DND-41 (cell line): ENCODE data around the gene CNTNAP5.

Experiments used
- ATAC-seq: fragments of 200-7000 bp; cut with Tn5 transposase; 3 replicates; pipeline ENCODE4 v1.9.1; 2021; ENCODE audit warnings: low read depth; ENCODE audit not compliant: insufficient read depth
- DNase-seq: peaks from one replicate; pipeline ENCODE4 v3.0.0-alpha.2; 2020
- H2AFZ ChIP-seq: 2 replicates; pipeline ENCODE4 v1.6.0; 2012; ENCODE audit warnings: low read depth, low read length
- H3K27ac ChIP-seq: 2 replicates; pipeline ENCODE4 v1.5.1; 2012; ENCODE audit warnings: low read length, inconsistent platforms
- H3K27me3 ChIP-seq: fragments of 200-600 bp; sonication (generic); 2 replicates; pipeline ENCODE4 v1.6.0; 2012; ENCODE audit warnings: low read length, mild to moderate bottlenecking, inconsistent platforms; ENCODE audit not compliant: insufficient read depth, poor library complexity
- H3K36me3 ChIP-seq: 2 replicates; pipeline ENCODE4 v1.5.1; 2012; ENCODE audit warnings: low read length, inconsistent platforms; ENCODE audit not compliant: insufficient read depth
- H3K4me1 ChIP-seq: 2 replicates; pipeline ENCODE4 v1.5.1; 2012; ENCODE audit warnings: mild to moderate bottlenecking, low read length; ENCODE audit not compliant: insufficient read depth
- H3K4me2 ChIP-seq: 2 replicates; pipeline ENCODE4 v1.6.0; 2012; ENCODE audit warnings: mild to moderate bottlenecking, moderate library complexity, low read length, inconsistent platforms; ENCODE audit not compliant: insufficient read depth
- H3K4me3 ChIP-seq, 2 experiments: fragments of 200-600 bp in 1 of 2; shearing (Covaris generic) in 1 of 2; 2 replicates each; pipeline ENCODE4 v1.5.1; 2012 to 2016; ENCODE audit warnings: inconsistent platforms in 2 of 2, low read length in 2 of 2, mild to moderate bottlenecking in 2 of 2, low read depth in 1 of 2, moderate library complexity in 1 of 2
- H3K79me2 ChIP-seq: 2 replicates; pipeline ENCODE4 v1.6.0; 2012; ENCODE audit warnings: low read length, inconsistent platforms; ENCODE audit not compliant: insufficient read depth
- H3K9ac ChIP-seq: 2 replicates; pipeline ENCODE4 v1.6.0; 2012; ENCODE audit warnings: low read depth, mild to moderate bottlenecking, inconsistent platforms, low read length, moderate library complexity
- H3K9me3 ChIP-seq: 2 replicates; pipeline ENCODE4 v1.5.1; 2012; ENCODE audit warnings: low read length, moderate library complexity, mild to moderate bottlenecking, inconsistent platforms; ENCODE audit not compliant: insufficient read depth, severe bottlenecking
- H4K20me1 ChIP-seq: 2 replicates; pipeline ENCODE4 v1.6.0; 2012; ENCODE audit warnings: low read length; ENCODE audit not compliant: insufficient read depth
- EZH2 ChIP-seq: IDR thresholded peaks from 3 replicates; pipeline ENCODE4 v1.6.1; 2012; ENCODE audit warnings: borderline replicate concordance, low read depth, mild to moderate bottlenecking, moderate library complexity, low read length, inconsistent platforms; ENCODE audit not compliant: severe bottlenecking
- TF ChIP-seq, protein P1 (sequence below): IDR thresholded peaks from 2 replicates; pipeline ENCODE4 v1.5.1; 2012; ENCODE audit warnings: borderline replicate concordance, low read length, moderate library complexity, mild to moderate bottlenecking; ENCODE audit not compliant: poor library complexity, severe bottlenecking; ENCODE audit errors: extremely low read depth

Gene CNTNAP5

DNA sequence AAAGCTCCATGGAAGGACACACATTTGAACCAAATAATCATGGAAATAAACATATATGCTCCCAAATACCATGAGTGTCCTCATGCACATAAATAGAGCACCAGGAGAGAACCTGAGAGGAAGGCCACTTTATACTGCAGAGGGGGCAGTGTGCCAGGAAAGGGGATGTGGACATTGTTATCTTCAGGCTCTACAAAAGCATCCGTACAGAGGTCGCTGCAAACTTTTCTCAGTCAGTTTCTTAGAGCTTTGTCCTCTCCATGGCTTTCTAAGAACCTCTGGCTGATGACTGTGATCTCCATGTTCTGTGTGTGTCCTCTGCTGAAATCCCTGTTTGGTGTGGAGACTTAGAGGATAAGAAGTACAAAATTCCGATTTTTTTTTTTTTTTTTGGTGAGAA, 515.7 kb downstream of the CNTNAP5 start:
- no peak for TF ChIP-seq EZH2
- TF ChIP-seq, protein P1, sequence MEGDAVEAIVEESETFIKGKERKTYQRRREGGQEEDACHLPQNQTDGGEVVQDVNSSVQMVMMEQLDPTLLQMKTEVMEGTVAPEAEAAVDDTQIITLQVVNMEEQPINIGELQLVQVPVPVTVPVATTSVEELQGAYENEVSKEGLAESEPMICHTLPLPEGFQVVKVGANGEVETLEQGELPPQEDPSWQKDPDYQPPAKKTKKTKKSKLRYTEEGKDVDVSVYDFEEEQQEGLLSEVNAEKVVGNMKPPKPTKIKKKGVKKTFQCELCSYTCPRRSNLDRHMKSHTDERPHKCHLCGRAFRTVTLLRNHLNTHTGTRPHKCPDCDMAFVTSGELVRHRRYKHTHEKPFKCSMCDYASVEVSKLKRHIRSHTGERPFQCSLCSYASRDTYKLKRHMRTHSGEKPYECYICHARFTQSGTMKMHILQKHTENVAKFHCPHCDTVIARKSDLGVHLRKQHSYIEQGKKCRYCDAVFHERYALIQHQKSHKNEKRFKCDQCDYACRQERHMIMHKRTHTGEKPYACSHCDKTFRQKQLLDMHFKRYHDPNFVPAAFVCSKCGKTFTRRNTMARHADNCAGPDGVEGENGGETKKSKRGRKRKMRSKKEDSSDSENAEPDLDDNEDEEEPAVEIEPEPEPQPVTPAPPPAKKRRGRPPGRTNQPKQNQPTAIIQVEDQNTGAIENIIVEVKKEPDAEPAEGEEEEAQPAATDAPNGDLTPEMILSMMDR: no peak
- no peak overlapping the region for H2AFZ ChIP-seq
- H3K27ac ChIP-seq: no peak overlapping the region
- no peak overlapping the region for H3K4me3 ChIP-seq
- H3K27me3 ChIP-seq: no peaks in the 10 kb centered on the region
- no peaks in the 10 kb centered on the region for H3K79me2 ChIP-seq
- H4K20me1 ChIP-seq: no peaks in the 10 kb centered on the region
- ATAC-seq (no peak), DNase-seq (no peak)
- no peaks in the 10 kb centered on the region for H3K36me3 ChIP-seq
- no peak overlapping the region for H3K9ac ChIP-seq
- H3K9me3 ChIP-seq: no peaks in the 10 kb centered on the region
- H3K4me2 ChIP-seq: no peak overlapping the region
- no peaks in the 10 kb centered on the region for H3K4me1 ChIP-seq

DNA sequence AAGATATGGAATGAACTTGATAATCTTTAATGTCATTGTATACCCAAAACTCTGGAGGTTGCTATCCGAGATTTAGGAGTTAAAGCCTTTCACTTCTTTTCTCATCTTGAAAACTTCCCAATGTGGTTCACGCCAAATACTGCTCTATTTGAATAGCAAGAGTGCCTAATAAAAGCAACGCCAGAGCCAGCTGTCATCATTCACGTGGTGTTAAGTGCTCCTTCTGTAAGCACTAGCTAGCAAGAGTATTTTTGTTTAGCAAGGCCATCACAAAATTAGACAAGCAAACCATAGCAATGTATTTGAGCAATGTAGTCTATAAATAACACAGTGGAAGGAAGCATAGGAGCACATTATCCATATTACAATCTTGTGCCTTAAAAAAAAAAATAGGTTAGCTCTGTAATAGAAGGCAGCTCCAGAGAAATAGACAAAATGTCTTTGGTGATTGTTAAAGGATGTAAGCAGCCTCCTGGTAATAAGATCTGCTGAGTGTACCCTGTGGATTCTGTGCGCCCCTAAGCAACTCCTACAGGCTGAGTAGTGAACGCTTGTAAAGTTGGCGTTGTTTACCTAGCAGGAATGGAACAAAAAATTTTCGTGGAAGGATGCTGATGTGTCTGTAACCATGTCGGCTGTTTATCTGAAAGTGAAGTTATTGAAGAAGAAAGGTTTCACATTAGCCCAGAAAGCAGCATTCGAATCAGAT, 518.0 kb downstream of the CNTNAP5 start:
- Histone ChIP-seq H3K4me1 (no peaks in the 10 kb centered on the region), H2AFZ (no peak overlapping the region), H3K27me3 (no peaks in the 10 kb centered on the region), H3K79me2 (no peaks in the 10 kb centered on the region), H3K36me3 (no peaks in the 10 kb centered on the region), H3K9me3 (no peaks in the 10 kb centered on the region), H3K4me3 (no peak overlapping the region), H3K27ac (no peak overlapping the region), H3K9ac (no peak overlapping the region), H3K4me2 (no peak overlapping the region), H4K20me1 (no peaks in the 10 kb centered on the region)
- no peak for DNase-seq
- ATAC-seq: no peak
- TF ChIP-seq, protein P1: no peak
- TF ChIP-seq EZH2: no peak

DNA sequence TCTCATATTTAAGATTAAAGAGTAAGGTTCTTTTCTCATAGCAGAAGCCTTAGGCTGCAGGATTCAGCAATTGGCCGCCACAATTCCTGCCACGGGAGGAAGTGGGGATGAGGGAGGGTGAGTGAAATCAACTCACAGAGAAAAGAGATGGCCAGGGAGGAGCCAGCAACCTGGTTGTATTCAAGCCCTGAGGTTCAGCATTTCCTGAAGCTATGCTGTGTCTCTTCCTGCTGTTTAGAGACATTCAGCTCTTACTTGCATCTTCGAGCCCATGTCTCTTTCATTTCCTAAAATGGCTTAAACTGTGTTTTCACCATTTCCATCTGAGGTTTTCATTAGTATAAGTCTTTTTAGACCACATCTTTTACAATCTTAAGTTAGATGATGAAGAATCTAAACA, 522.6 kb downstream of the CNTNAP5 start:
- no peak overlapping the region for H2AFZ ChIP-seq
- ATAC-seq: no peak

More for the DNA sequence above, 522.6 kb downstream of the CNTNAP5 start:
- DNase-seq: no peak
- H3K4me1 ChIP-seq: no peaks in the 10 kb centered on the region
- H3K27me3 ChIP-seq: no peaks in the 10 kb centered on the region
- no peak overlapping the region for H3K4me2 ChIP-seq
- H4K20me1 ChIP-seq: no peaks in the 10 kb centered on the region
- TF ChIP-seq, protein P1: no peak
- no peak for TF ChIP-seq EZH2
- H3K27ac ChIP-seq: no peak overlapping the region
- no peaks in the 10 kb centered on the region for H3K36me3 ChIP-seq
- H3K9me3 ChIP-seq: no peaks in the 10 kb centered on the region
- no peak overlapping the region for H3K9ac ChIP-seq
- H3K79me2 ChIP-seq: no peaks in the 10 kb centered on the region
- no peak overlapping the region for H3K4me3 ChIP-seq
